ENCODE data around the gene CFB.
"Not testable (repeated sequence)": the region's sequence is repeated elsewhere in the genome, so short reads cannot be mapped to it uniquely, and the experiment has no call there.

CFB gene

GRCh38 chr6:31908791-31909190 lies 37.1 kb upstream of the CFB start:
- no peak for TF ChIP-seq FOXP2 (optimal IDR thresholded peaks at IDR 0.05; ENCODE audit: control extremely low read depth, extremely low read length, insufficient read depth)
- no peaks in the 10 kb centered on the region for H3K36me3 ChIP-seq (ENCODE audit: insufficient read depth, low read length)
- no peak for DNase-seq (ENCODE audit: low read depth, low spot score)
- H3K9me3 ChIP-seq (ENCODE audit: low read depth, low read length), result no peaks in the 10 kb centered on the region
- no peak overlapping the region for H3K4me3 ChIP-seq
- H3K27ac ChIP-seq, result peak overlapping the region; percentile 60; the same call in 1 of the 2 replicates
- H3K9ac ChIP-seq (ENCODE audit: insufficient read length), result no peak overlapping the region

- not testable (repeated sequence) for H3K27ac ChIP-seq; H3K36me3 ChIP-seq (ENCODE audit: insufficient read depth, low read length); DNase-seq (ENCODE audit: low read depth, low spot score); H3K9ac ChIP-seq (ENCODE audit: insufficient read length); H3K4me3 ChIP-seq; H3K9me3 ChIP-seq (ENCODE audit: low read depth, low read length)
Observed at GRCh38 chr6:31909298-31909697, 36.6 kb upstream of the CFB start.

GRCh38 chr6:31911826-31912585 lies 33.9 kb upstream of the CFB start:
- no peak for TF ChIP-seq FOXP2 (optimal IDR thresholded peaks at IDR 0.05; ENCODE audit: control extremely low read depth, extremely low read length, insufficient read depth)
- TF ChIP-seq EZH2 (IDR thresholded peaks at IDR 0.05), result no peak
- no peak for TF ChIP-seq POLR2AphosphoS5 (IDR thresholded peaks at IDR 0.05; ENCODE audit: borderline replicate concordance, low read depth, low read length)
- no peak for DNase-seq (ENCODE audit: low read depth, low spot score)
- H3K27ac ChIP-seq, result no peak overlapping the region
- H3K9me3 ChIP-seq (ENCODE audit: low read depth, low read length), result no peaks in the 10 kb centered on the region
- no peak overlapping the region for H3K9ac ChIP-seq (ENCODE audit: insufficient read length)
- H3K4me3 ChIP-seq, result no peak overlapping the region
- no peaks in the 10 kb centered on the region for H3K36me3 ChIP-seq (ENCODE audit: insufficient read depth, low read length)

- H3K36me3 ChIP-seq (ENCODE audit: insufficient read depth, low read length), result no peaks in the 10 kb centered on the region
- no peaks in the 10 kb centered on the region for H3K9me3 ChIP-seq (ENCODE audit: low read depth, low read length)
- no peak overlapping the region for H3K4me3 ChIP-seq
- H3K9ac ChIP-seq (ENCODE audit: insufficient read length), result no peak overlapping the region
- TF ChIP-seq FOXP2 (optimal IDR thresholded peaks at IDR 0.05; ENCODE audit: control extremely low read depth, extremely low read length, insufficient read depth), result no peak
- TF ChIP-seq POLR2AphosphoS5 (IDR thresholded peaks at IDR 0.05; ENCODE audit: borderline replicate concordance, low read depth, low read length), result no peak
- TF ChIP-seq EZH2 (IDR thresholded peaks at IDR 0.05), result no peak
- no peak for DNase-seq (ENCODE audit: low read depth, low spot score)
- H3K27ac ChIP-seq, result no peak overlapping the region
Observed at GRCh38 chr6:31915351-31915750, 30.5 kb upstream of the CFB start.

- H3K9me3 ChIP-seq (ENCODE audit: low read depth, low read length), result no peaks in the 10 kb centered on the region
- no peak overlapping the region for H3K27ac ChIP-seq
- H3K4me3 ChIP-seq, result no peak overlapping the region
- DNase-seq (ENCODE audit: low read depth, low spot score), result no peak
- no peaks in the 10 kb centered on the region for H3K36me3 ChIP-seq (ENCODE audit: insufficient read depth, low read length)
- no peak overlapping the region for H3K9ac ChIP-seq (ENCODE audit: insufficient read length)
- TF ChIP-seq POLR2AphosphoS5 (IDR thresholded peaks at IDR 0.05; ENCODE audit: borderline replicate concordance, low read depth, low read length), result no peak
- TF ChIP-seq EZH2 (IDR thresholded peaks at IDR 0.05), result no peak
- no peak for TF ChIP-seq FOXP2 (optimal IDR thresholded peaks at IDR 0.05; ENCODE audit: control extremely low read depth, extremely low read length, insufficient read depth)
Observed at GRCh38 chr6:31915756-31916155, 30.1 kb upstream of the CFB start.

GRCh38 chr6:31918069-31918720 lies 27.7 kb upstream of the CFB start:
- no peak overlapping the region for H3K9ac ChIP-seq (ENCODE audit: insufficient read length)
- H3K9me3 ChIP-seq (ENCODE audit: low read depth, low read length), result no peaks in the 10 kb centered on the region
- no peak overlapping the region for H3K4me3 ChIP-seq
- no peak overlapping the region for H3K27ac ChIP-seq
- TF ChIP-seq EZH2 (IDR thresholded peaks at IDR 0.05) (no peak), POLR2AphosphoS5 (IDR thresholded peaks at IDR 0.05; ENCODE audit: borderline replicate concordance, low read depth, low read length) (no peak), FOXP2 (optimal IDR thresholded peaks at IDR 0.05; ENCODE audit: control extremely low read depth, extremely low read length, insufficient read depth) (no peak)
- no peaks in the 10 kb centered on the region for H3K36me3 ChIP-seq (ENCODE audit: insufficient read depth, low read length)
- no peak for DNase-seq (ENCODE audit: low read depth, low spot score)

- Histone ChIP-seq H3K9me3 (ENCODE audit: low read depth, low read length) (no peaks in the 10 kb centered on the region), H3K9ac (ENCODE audit: insufficient read length) (no peak overlapping the region), H3K4me3 (no peak overlapping the region), H3K27ac (no peak overlapping the region), H3K36me3 (ENCODE audit: insufficient read depth, low read length) (no peaks in the 10 kb centered on the region)
- DNase-seq (ENCODE audit: low read depth, low spot score), result no peak
- no peak for TF ChIP-seq FOXP2 (optimal IDR thresholded peaks at IDR 0.05; ENCODE audit: control extremely low read depth, extremely low read length, insufficient read depth)
- no peak for TF ChIP-seq POLR2AphosphoS5 (IDR thresholded peaks at IDR 0.05; ENCODE audit: borderline replicate concordance, low read depth, low read length)
- TF ChIP-seq EZH2 (IDR thresholded peaks at IDR 0.05), result no peak
Observed at GRCh38 chr6:31919624-31920303, 26.1 kb upstream of the CFB start.

GRCh38 chr6:31920811-31921210 lies 25.1 kb upstream of the CFB start:
- Histone ChIP-seq H3K36me3 (ENCODE audit: insufficient read depth, low read length) (no peaks in the 10 kb centered on the region), H3K9me3 (ENCODE audit: low read depth, low read length) (no peaks in the 10 kb centered on the region), H3K27ac (no peak overlapping the region), H3K4me3 (no peak overlapping the region), H3K9ac (ENCODE audit: insufficient read length) (no peak overlapping the region)
- DNase-seq (ENCODE audit: low read depth, low spot score), result no peak
- TF ChIP-seq EZH2 (IDR thresholded peaks at IDR 0.05) (no peak), FOXP2 (optimal IDR thresholded peaks at IDR 0.05; ENCODE audit: control extremely low read depth, extremely low read length, insufficient read depth) (no peak), POLR2AphosphoS5 (IDR thresholded peaks at IDR 0.05; ENCODE audit: borderline replicate concordance, low read depth, low read length) (no peak)

All from SK-N-MC (cell line).